Esophagus squamous epithelium (tissue), 4 donors: Measurements from ENCODE around the gene KCNQ1.

Experiments used
- CTCF ChIP-seq, 6 experiments: fragments of 450-650 bp in 4 of 6; fragments of 200-600 bp in 2 of 6; sonication (generic) in 2 of 6; IDR thresholded peaks; one replicate each; pipeline ENCODE4 v1.5.1; 2016 to 2019; ENCODE audit warnings: antibody characterized with exemption in 6 of 6, mild to moderate bottlenecking in 4 of 6, moderate library complexity in 4 of 6
- POLR2A ChIP-seq, 4 donors: fragments of 450-650 bp; IDR thresholded peaks; one replicate each; pipeline ENCODE4 v1.6.1; 2017; ENCODE audit warnings: antibody characterized with exemption in 4 of 4, mild to moderate bottlenecking in 4 of 4, moderate library complexity in 3 of 4

GRCh38 chr11:2537896-2538724 is 93.3 kb downstream of the KCNQ1 start:
- TF ChIP-seq POLR2A (IDR thresholded peaks at IDR 0.05) (no peak), CTCF (IDR thresholded peaks at IDR 0.05) (no peak)
